HAP-1 (cell line): ENCODE measurements around the gene ARMC5.
"Not testable (repeated sequence)": the region's sequence is repeated elsewhere in the genome, so short reads cannot be mapped to it uniquely, and the experiment has no call there.

Experiments
- DNase-seq, 2 experiments: peaks; one replicate each; pipeline ENCODE4 v3.0.0-alpha.2; 2016 to 2020; ENCODE audit warnings: low spot score in 2 of 2
- H3K27me3 ChIP-seq: fragments of 250-450 bp; sonication (Bioruptor Pico); 2 replicates; pipeline ENCODE4 v1.5.1; 2020; ENCODE audit warnings: low read depth, mild to moderate bottlenecking, moderate library complexity
- H3K36me3 ChIP-seq: fragments of 250-450 bp; sonication (Bioruptor Pico); replicated peaks from 2 replicates; pipeline ENCODE4 v1.5.1; 2020; ENCODE audit warnings: mild to moderate bottlenecking
- H3K4me1 ChIP-seq: fragments of 250-450 bp; sonication (Bioruptor Pico); 2 replicates; pipeline ENCODE4 v1.5.1; 2020; ENCODE audit warnings: mild to moderate bottlenecking
- H3K4me3 ChIP-seq: fragments of 250-450 bp; sonication (Bioruptor Pico); 2 replicates; pipeline ENCODE4 v1.5.1; 2020; ENCODE audit warnings: mild to moderate bottlenecking, moderate library complexity
- H3K9me3 ChIP-seq: fragments of 250-450 bp; sonication (Bioruptor Pico); 2 replicates; pipeline ENCODE4 v1.5.1; 2020; ENCODE audit warnings: mild to moderate bottlenecking, moderate library complexity
- in situ Hi-C: fragments of 300-500 bp; cut with MboI; formaldehyde crosslinking; loops from 3 replicates; pipeline ENCODE4 v1.14.3; 2020; ENCODE audit warnings: low sequenced_read_pairs, inconsistent platforms, mixed read lengths

ARMC5 gene, protein sequence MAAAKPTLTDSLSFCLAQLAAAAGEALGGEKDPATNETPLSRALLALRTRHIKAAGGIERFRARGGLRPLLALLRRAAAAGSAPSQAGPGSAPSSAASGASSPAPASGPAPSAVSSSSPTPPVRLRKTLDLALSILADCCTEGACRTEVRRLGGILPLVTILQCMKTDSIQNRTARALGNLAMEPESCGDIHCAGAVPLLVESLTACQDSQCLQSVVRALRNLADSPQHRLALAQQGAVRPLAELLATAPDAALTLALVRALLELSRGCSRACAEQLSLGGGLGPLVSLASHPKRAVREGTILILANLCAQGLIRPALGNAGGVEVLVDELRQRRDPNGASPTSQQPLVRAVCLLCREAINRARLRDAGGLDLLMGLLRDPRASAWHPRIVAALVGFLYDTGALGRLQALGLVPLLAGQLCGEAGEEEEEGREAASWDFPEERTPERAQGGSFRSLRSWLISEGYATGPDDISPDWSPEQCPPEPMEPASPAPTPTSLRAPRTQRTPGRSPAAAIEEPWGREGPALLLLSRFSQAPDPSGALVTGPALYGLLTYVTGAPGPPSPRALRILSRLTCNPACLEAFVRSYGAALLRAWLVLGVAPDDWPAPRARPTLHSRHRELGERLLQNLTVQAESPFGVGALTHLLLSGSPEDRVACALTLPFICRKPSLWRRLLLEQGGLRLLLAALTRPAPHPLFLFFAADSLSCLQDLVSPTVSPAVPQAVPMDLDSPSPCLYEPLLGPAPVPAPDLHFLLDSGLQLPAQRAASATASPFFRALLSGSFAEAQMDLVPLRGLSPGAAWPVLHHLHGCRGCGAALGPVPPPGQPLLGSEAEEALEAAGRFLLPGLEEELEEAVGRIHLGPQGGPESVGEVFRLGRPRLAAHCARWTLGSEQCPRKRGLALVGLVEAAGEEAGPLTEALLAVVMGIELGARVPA

DNA sequence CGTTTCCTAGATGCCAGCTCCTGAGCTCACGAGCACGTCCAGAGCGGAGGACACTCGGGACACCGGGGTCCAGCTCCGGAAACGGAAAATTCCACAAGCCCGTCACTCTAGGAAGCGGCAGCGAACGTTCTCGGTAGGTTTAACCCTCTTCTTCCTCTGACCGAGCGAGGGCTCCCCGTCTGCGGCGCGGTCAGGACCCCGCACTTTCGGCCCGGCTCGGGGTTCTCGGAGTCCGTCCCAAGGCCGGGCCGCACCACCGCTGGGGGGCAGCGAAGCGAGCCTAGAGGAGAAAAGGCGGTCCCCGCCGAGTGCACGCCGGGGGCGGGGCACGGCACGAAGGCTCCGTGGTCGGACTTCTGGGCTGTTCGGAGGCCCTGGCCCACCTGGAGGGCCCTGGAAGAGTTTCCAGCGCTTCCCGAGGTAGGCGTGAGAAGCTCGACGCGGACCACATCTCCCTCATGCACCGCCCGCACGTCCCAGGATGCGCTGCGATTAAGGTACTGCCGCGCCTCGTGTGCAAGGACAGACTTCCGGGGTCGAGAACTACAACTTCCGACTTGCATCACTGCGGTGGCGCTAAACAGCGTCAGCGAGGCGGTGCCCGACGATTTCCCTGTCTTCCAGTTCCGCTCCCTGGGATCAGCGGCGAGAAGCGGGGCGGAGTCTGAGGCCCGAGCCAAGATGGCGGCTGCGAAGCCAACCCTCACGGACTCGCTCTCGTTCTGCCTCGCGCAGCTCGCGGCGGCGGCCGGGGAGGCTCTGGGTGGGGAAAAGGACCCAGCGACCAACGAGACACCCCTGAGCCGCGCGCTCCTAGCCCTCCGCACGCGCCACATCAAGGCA lies at the start of gene ARMC5:
Gene ARMC5 (plus strand): TSS at position 658 of the 843 bp plus-strand sequence. CDS start 24 bp downstream, at position 682.
- in situ Hi-C loops: loop anchor here (10.0 kb wide), 1 partner anchor 416 kb away; the partner anchor contains the start of gene ZNF267
- Histone ChIP-seq H3K4me1 (peaks cover 31% of the 10 kb centered on the region), H3K9me3 (peaks cover 2% of the 10 kb centered on the region; the same call in 1 of the 2 replicates), H3K27me3 (no peaks in the 10 kb centered on the region), H3K4me3 (peak within 1 kb of the TSS; percentile 92), H3K36me3 (peaks cover 5% of the 10 kb centered on the region)
- DNase-seq: peak; percentile 96 to 97

DNA sequence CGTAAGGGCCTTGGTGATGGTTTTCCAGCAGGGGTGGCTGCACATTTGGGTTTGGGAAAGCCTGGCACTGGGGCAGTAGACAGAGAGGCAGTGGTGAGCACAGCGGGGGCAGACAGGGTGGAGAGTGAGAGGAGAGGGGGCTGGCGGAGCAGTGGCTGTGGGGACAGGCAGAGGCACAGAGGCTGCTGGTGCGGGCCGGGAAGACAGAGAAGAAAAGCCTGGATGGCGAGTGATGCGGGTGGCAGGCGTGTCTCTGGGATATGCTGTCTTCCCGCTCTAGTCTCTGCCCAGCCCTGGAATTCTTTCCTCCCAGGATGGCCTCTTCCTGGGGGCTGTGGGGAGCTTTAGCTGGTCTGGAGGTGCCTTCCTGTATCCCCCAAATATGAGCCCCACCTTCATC lies 49.2 kb upstream of the ARMC5 start:
- H3K4me3 ChIP-seq: no peak overlapping the region
- no peaks in the 10 kb centered on the region for H3K9me3 ChIP-seq
- in situ Hi-C loops: no loop called here
- no peak for DNase-seq
- no peaks in the 10 kb centered on the region for H3K4me1 ChIP-seq
- H3K36me3 ChIP-seq: no peaks in the 10 kb centered on the region
- no peaks in the 10 kb centered on the region for H3K27me3 ChIP-seq

DNA sequence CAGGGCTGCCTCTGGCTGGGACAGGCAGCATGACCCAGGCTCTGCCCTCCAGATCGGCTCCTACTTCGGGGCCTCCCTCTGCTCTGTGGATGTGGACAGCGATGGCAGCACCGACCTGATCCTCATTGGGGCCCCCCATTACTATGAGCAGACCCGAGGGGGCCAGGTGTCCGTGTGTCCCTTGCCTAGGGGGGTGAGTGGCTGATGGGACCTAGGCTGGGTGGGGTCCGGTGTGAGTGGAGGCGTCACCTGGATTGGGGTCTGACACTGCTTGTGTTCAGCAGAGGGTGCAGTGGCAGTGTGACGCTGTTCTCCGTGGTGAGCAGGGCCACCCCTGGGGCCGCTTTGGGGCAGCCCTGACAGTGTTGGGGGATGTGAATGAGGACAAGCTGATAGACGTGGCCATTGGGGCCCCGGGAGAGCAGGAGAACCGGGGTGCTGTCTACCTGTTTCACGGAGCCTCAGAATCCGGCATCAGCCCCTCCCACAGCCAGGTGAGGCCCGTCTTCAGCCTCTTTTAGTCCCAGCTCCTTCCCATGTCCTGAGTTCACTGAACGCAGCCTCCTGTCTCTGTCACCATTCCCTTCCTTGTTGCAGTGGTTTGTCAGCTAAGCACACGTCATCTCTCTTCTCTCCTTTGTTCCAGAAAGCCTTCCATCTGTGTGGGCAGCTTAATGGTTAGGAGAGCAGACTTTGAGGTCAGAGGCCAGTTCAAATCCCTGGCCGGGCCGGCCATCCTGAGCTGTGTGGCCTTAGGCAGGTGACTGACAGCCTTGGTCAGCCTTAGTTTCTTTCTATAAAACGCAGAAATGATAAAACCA lies 48.1 kb upstream of the ARMC5 start:
- in situ Hi-C loops: no loop called here
- no peak for DNase-seq
- H3K4me3 ChIP-seq: no peak overlapping the region
- no peaks in the 10 kb centered on the region for H3K9me3 ChIP-seq
- H3K36me3 ChIP-seq: no peaks in the 10 kb centered on the region
- no peaks in the 10 kb centered on the region for H3K27me3 ChIP-seq
- no peaks in the 10 kb centered on the region for H3K4me1 ChIP-seq

DNA sequence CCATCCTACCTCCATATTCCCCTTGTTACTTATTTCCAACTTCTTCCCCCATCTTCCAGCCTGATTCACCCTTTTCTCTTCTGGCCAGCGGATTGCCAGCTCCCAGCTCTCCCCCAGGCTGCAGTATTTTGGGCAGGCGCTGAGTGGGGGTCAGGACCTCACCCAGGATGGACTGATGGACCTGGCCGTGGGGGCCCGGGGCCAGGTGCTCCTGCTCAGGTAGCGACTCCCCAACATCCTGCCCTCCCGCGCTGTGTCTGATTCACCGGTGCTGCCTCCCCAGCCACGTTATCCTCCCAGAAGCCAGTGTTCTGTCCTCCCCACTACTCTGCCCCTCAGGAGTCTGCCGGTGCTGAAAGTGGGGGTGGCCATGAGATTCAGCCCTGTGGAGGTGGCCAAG lies 46.6 kb upstream of the ARMC5 start:
- Histone ChIP-seq H3K36me3 (no peaks in the 10 kb centered on the region), H3K4me3 (no peak overlapping the region), H3K27me3 (no peaks in the 10 kb centered on the region), H3K9me3 (no peaks in the 10 kb centered on the region; the same call in 1 of the 2 replicates), H3K4me1 (no peaks in the 10 kb centered on the region)
- in situ Hi-C loops: no loop called here
- no peak for DNase-seq

DNA sequence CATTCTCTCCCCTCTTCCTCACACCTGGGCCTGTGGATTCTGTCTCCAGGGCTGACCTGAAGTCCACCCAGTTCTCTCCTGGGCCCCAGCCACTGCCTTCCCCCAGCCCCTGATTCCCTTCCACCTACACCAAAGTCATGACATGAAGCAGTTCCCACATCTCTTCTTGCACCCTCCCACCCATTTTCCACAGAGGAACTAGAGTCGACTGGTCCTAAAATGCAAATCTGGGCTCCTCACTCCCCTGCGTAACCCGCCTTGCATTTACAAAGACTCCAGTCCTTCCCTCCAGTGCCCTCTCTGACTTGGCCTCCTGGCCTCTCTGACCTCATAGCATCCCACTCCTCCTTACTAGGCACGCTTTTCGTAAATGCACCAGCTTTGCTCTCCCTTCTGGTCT lies 45.9 kb upstream of the ARMC5 start:
- no peaks in the 10 kb centered on the region for H3K27me3 ChIP-seq
- in situ Hi-C loops: no loop called here
- no peaks in the 10 kb centered on the region for H3K4me1 ChIP-seq
- DNase-seq: no peak
- no peaks in the 10 kb centered on the region for H3K36me3 ChIP-seq
- no peaks in the 10 kb centered on the region; the same call in 1 of the 2 replicates for H3K9me3 ChIP-seq
- H3K4me3 ChIP-seq: no peak overlapping the region

DNA sequence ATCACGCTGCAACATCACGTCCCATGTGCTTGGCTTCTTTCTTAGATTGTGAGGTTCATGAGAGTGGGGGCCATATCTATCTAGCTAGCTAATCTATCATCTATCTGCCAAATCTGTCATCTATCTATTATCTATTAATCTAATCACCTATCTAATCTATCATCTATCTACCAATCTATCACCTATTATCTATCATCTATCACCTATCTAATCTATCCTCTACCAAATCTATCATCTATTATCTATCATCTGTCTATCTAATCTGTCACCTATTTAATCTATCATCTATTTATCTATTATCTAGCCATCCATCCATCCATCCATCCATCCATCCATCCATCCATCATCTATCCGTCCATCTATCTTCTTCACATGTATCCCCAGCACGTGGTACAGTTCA lies 45.4 kb upstream of the ARMC5 start:
- Histone ChIP-seq H3K9me3 (no peaks in the 10 kb centered on the region; the same call in 1 of the 2 replicates), H3K36me3 (no peaks in the 10 kb centered on the region), H3K4me1 (no peaks in the 10 kb centered on the region), H3K4me3 (no peak overlapping the region), H3K27me3 (no peaks in the 10 kb centered on the region)
- in situ Hi-C loops: no loop called here
- no peak for DNase-seq

DNA sequence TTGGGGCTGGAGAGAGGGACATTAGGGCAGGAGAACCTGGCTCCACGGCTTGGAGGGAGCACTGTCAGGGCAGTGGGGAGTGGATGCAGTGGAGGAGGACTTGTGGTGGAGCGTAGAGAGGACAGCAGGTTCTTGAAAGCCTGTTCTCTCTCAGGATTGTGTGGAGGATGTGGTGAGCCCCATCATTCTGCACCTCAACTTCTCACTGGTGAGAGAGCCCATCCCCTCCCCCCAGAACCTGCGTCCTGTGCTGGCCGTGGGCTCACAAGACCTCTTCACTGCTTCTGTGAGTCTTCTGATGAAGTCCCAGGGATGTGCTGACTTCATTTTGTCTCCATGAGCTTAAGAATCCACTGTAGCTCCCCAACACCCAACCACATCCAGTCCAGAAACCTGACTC lies 44.6 kb upstream of the ARMC5 start:
- Histone ChIP-seq H3K9me3 (no peaks in the 10 kb centered on the region; the same call in 1 of the 2 replicates), H3K27me3 (no peaks in the 10 kb centered on the region), H3K4me1 (no peaks in the 10 kb centered on the region), H3K4me3 (no peak overlapping the region), H3K36me3 (no peaks in the 10 kb centered on the region)
- in situ Hi-C loops: no loop called here
- no peak for DNase-seq

DNA sequence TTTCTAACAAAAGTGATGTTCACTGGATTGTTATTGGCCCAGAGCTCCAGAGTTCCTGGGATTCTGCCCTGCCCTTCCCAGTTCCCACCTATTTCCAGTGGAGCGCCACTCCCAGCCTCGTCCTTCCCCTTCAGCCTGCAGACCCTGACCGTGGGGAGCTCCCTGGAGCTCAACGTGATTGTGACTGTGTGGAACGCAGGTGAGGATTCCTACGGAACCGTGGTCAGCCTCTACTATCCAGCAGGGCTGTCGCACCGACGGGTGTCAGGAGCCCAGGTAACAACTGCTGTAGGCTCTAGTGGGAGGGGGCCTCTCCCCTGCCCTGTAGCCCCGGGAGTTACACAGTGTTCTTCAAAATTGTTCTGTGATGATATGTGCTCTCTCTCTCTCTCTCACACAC lies 42.9 kb upstream of the ARMC5 start:
- Histone ChIP-seq H3K27me3 (no peaks in the 10 kb centered on the region), H3K36me3 (no peaks in the 10 kb centered on the region), H3K4me1 (no peaks in the 10 kb centered on the region), H3K4me3 (no peak overlapping the region), H3K9me3 (no peaks in the 10 kb centered on the region; the same call in 1 of the 2 replicates)
- no peak for DNase-seq
- in situ Hi-C loops: no loop called here

DNA sequence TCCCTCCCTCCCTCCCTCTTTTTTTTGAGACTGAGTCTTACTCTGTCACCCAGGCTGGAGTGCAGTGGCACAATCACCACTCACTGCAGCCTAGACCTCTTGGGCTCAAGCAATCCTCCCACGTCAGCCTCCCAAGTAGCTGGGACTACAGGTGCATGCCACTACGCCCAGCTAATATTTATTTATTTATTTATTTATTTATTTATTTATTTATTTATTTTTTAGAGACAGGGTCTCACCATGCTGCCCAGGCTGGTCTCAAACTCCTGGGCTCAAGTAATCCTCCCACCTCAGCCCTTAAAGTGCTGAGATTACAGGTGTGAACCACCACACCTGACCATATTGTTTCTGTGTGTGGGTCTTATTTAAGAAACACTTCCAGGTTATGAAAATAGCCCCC lies 42.3 kb upstream of the ARMC5 start:
- H3K4me1 ChIP-seq, H3K9me3 ChIP-seq, H3K4me3 ChIP-seq, H3K27me3 ChIP-seq, in situ Hi-C loops, H3K36me3 ChIP-seq, DNase-seq: not testable (repeated sequence)

DNA sequence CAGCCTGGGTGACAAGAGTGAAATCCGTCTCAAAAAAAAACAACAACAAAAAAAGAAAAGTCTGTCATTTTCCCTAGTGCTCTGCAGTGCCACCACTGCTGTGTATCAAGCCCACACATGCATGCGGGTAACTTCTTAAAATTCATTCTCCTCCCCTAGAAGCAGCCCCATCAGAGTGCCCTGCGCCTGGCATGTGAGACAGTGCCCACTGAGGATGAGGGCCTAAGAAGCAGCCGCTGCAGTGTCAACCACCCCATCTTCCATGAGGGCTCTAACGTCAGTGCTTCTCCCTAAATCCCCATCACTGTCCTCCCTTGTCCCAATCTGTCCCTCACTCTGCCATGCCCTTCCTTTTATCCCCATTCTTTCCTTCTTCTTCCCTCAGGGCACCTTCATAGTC lies 41.4 kb upstream of the ARMC5 start:
- Histone ChIP-seq H3K4me3 (no peak overlapping the region), H3K27me3 (no peaks in the 10 kb centered on the region), H3K9me3 (no peaks in the 10 kb centered on the region; the same call in 1 of the 2 replicates), H3K4me1 (no peaks in the 10 kb centered on the region), H3K36me3 (no peaks in the 10 kb centered on the region)
- no peak for DNase-seq
- in situ Hi-C loops: no loop called here

DNA sequence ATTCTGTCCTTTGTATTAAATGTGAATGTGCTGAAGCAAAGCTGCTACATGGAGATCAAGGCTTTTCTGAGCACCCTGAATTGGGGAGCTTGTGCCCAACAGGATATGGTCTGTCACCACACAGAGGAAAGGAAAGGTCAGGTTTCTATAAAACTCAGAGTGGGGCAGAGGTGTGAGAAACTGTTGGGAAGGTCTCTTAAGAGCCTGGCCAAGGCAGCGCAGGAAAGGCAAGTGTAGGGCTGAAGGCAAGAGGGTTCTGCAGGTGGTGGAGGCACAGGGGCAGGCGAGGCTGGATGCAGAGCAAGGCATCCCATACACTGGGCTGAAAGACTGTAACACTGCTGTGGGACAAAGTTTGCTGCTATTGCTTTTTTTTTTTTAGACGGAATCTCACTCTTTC lies 39.3 kb upstream of the ARMC5 start:
- Histone ChIP-seq H3K27me3 (no peaks in the 10 kb centered on the region), H3K4me1 (no peaks in the 10 kb centered on the region), H3K36me3 (no peaks in the 10 kb centered on the region), H3K4me3 (no peak overlapping the region), H3K9me3 (no peaks in the 10 kb centered on the region; the same call in 1 of the 2 replicates)
- in situ Hi-C loops: no loop called here
- no peak for DNase-seq

DNA sequence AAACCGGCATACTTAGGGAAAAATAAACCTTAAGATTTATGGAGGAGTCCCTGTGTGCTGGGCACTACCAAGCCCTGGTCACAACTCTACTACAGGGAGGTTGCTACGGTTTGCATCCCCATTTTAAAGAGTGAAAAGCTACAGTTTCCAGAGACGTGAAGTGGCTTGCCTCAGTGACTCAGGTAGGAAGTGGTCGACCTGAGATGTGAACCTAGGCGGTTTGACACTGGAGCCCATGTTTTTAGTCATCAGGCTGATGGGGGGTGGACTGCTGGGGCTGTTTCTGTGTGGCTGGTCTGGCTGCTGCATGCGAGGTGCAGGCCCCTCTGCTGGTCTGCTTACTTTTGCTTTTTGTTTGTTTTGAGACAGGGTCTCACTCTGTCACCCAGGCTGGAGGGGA lies 37.7 kb upstream of the ARMC5 start:
- Histone ChIP-seq H3K9me3 (no peaks in the 10 kb centered on the region; the same call in 1 of the 2 replicates), H3K27me3 (no peaks in the 10 kb centered on the region), H3K4me1 (no peaks in the 10 kb centered on the region), H3K36me3 (no peaks in the 10 kb centered on the region), H3K4me3 (no peak overlapping the region)
- in situ Hi-C loops: no loop called here
- DNase-seq: no peak
